Liver (tissue), 9 donors: Measurements from ENCODE around the gene SC5D. TPM values are rescaled to one million over a fixed set of nuclear protein-coding genes. Genes with fewer than 3 reads are reported as not detected.

Experiments used
- DNase-seq: peaks from one replicate; pipeline ENCODE4 v3.0.0-alpha.2; 2017; ENCODE audit warnings: low spot score
- H3K27ac ChIP-seq, 2 donors: one replicate each; pipeline ENCODE4 v1.7.0; 2013; ENCODE audit warnings: inconsistent platforms in 2 of 2, low read length in 2 of 2, control low read depth in 1 of 2, low read depth in 1 of 2, mild to moderate bottlenecking in 1 of 2
- H3K27me3 ChIP-seq, 4 donors: one replicate each; pipeline versions ENCODE4 v1.6.1 to v1.7.0; 2013; ENCODE audit warnings: low read length in 3 of 4, inconsistent platforms in 1 of 4, mild to moderate bottlenecking in 1 of 4, moderate library complexity in 1 of 4; ENCODE audit not compliant: control insufficient read depth in 4 of 4, insufficient read depth in 4 of 4
- H3K36me3 ChIP-seq, 4 donors: one replicate each; pipeline versions ENCODE4 v1.6.1 to v1.7.0; 2013; ENCODE audit warnings: low read length in 3 of 4, mild to moderate bottlenecking in 3 of 4, low read depth in 1 of 4, moderate library complexity in 1 of 4; ENCODE audit not compliant: control insufficient read depth in 4 of 4, insufficient read depth in 3 of 4
- H3K4me1 ChIP-seq, 4 donors: one replicate each; pipeline versions ENCODE4 v1.6.1 to v1.7.0; 2013; ENCODE audit warnings: low read length in 3 of 4, mild to moderate bottlenecking in 3 of 4, moderate library complexity in 1 of 4; ENCODE audit not compliant: control insufficient read depth in 4 of 4, insufficient read depth in 4 of 4
- H3K4me3 ChIP-seq, 3 donors: one replicate each; pipeline versions ENCODE4 v1.6.1 to v1.7.0; 2013; ENCODE audit warnings: low read length in 3 of 3, control low read depth in 1 of 3, low read depth in 1 of 3, mild to moderate bottlenecking in 1 of 3
- H3K9ac ChIP-seq, 2 donors: one replicate each; pipeline ENCODE4 v1.7.0; 2013; ENCODE audit warnings: low read length in 2 of 2, mild to moderate bottlenecking in 2 of 2, moderate library complexity in 2 of 2, control low read depth in 1 of 2, low read depth in 1 of 2
- H3K9me3 ChIP-seq, 4 donors: one replicate each; pipeline versions ENCODE4 v1.6.1 to v1.7.0; 2013; ENCODE audit warnings: low read length in 3 of 4; ENCODE audit not compliant: control insufficient read depth in 4 of 4
- CTCF ChIP-seq: fragments of 150-350 bp; IDR thresholded peaks from 2 replicates; pipeline ENCODE4 v1.5.1; 2017; ENCODE audit warnings: improper control_type of control experiment, low read depth, low read length; ENCODE audit not compliant: missing input control
- FOXA1 ChIP-seq: IDR thresholded peaks from 2 replicates; pipeline ENCODE4 v1.6.1; 2016; ENCODE audit warnings: antibody characterized with exemption
- FOXA2 ChIP-seq: IDR thresholded peaks from 2 replicates; pipeline ENCODE4 v1.6.1; 2016; ENCODE audit warnings: antibody characterized with exemption
- GABPA ChIP-seq, 2 donors: IDR thresholded peaks in 1 of 2; conservative IDR thresholded peaks in 1 of 2; 2 replicates each; pipeline ENCODE4 v1.6.1; 2016; ENCODE audit warnings: antibody characterized with exemption in 2 of 2, mild to moderate bottlenecking in 1 of 2, moderate library complexity in 1 of 2
- HNF4G ChIP-seq: IDR thresholded peaks from 2 replicates; pipeline ENCODE4 v1.6.1; 2016; ENCODE audit warnings: antibody characterized with exemption
- MAX ChIP-seq: IDR thresholded peaks from 2 replicates; pipeline ENCODE4 v1.6.1; 2016; ENCODE audit warnings: antibody characterized with exemption
- RAD21 ChIP-seq, 2 donors: IDR thresholded peaks; 2 replicates each; pipeline ENCODE4 v1.6.1; 2016; ENCODE audit warnings: antibody characterized with exemption in 2 of 2, mild to moderate bottlenecking in 2 of 2
- RXRA ChIP-seq, 2 donors: IDR thresholded peaks; 2 replicates each; pipeline ENCODE4 v1.6.1; 2017 to 2018; ENCODE audit warnings: antibody characterized with exemption in 2 of 2, mild to moderate bottlenecking in 1 of 2
- SP1 ChIP-seq: IDR thresholded peaks from 2 replicates; pipeline ENCODE4 v1.6.1; 2018; ENCODE audit warnings: antibody characterized with exemption, mild to moderate bottlenecking
- TAF1 ChIP-seq: conservative IDR thresholded peaks from 2 replicates; pipeline ENCODE4 v1.6.1; 2016; ENCODE audit warnings: antibody characterized with exemption, mild to moderate bottlenecking
- WGBS: extraction: QIAGEN DNeasy Blood & Tissue Kit; methylation state at CpG from one replicate; pipeline ENCODE4 v1.1.7; 2013; 5-methylcytosine and 5-hydroxymethylcytosine counted together
- polyA plus RNA-seq, 2 donors: library from polyadenylated mRNA; stranded (reverse) in 1 of 2; unstranded in 1 of 2; fragments of 200-250 nt in 1 of 2; fragments of >200 nt in 1 of 2; fragmentation: Nextera tagmentation in 1 of 2; extraction: Ambion mirVana in 1 of 2; gene quantifications; one replicate each; pipeline versions ENCODE4 v1.2.1 to v1.2.3, GENCODE V29; 2013 to 2015
- total RNA-seq, 2 donors: library from RNA; depleted of rRNA; stranded (reverse); fragments of >200 nt; gene quantifications; one replicate each; pipeline ENCODE4 v1.2.3, GENCODE V29; 2014
- TF ChIP-seq, protein P1 (sequence below): IDR thresholded peaks from 2 replicates; pipeline ENCODE4 v1.6.1; 2016; ENCODE audit warnings: antibody characterized with exemption, mild to moderate bottlenecking
- TF ChIP-seq, protein P2 (sequence below): IDR thresholded peaks from 2 replicates; pipeline ENCODE4 v1.6.1; 2016; ENCODE audit warnings: antibody characterized with exemption
- donor health status: healthy.
- donor health status: healthy.
- donor health status: healthy.
- donor health status: healthy.
- donor health status: healthy.

The SC5D gene
- total and polyA plus RNA-seq, 4 donors: 80.1 to 282 (median 153) TPM

GRCh38 chr11:121246021-121246768, 46.4 kb upstream of the SC5D start:
- no peak overlapping the region for H3K9ac ChIP-seq
- no peak overlapping the region for H3K4me3 ChIP-seq
- TF ChIP-seq CTCF (no peak), RXRA (IDR thresholded peaks at IDR 0.05) (no peak), GABPA (IDR thresholded peaks at IDR 0.05 in 1 of 2, conservative IDR thresholded peaks at IDR 0.05 in 1 of 2) (no peak), FOXA1 (no peak), RAD21 (IDR thresholded peaks at IDR 0.05) (no peak), FOXA2 (no peak), HNF4G (no peak), TAF1 (no peak), SP1 (no peak), MAX (no peak)
- TF ChIP-seq, protein P1, sequence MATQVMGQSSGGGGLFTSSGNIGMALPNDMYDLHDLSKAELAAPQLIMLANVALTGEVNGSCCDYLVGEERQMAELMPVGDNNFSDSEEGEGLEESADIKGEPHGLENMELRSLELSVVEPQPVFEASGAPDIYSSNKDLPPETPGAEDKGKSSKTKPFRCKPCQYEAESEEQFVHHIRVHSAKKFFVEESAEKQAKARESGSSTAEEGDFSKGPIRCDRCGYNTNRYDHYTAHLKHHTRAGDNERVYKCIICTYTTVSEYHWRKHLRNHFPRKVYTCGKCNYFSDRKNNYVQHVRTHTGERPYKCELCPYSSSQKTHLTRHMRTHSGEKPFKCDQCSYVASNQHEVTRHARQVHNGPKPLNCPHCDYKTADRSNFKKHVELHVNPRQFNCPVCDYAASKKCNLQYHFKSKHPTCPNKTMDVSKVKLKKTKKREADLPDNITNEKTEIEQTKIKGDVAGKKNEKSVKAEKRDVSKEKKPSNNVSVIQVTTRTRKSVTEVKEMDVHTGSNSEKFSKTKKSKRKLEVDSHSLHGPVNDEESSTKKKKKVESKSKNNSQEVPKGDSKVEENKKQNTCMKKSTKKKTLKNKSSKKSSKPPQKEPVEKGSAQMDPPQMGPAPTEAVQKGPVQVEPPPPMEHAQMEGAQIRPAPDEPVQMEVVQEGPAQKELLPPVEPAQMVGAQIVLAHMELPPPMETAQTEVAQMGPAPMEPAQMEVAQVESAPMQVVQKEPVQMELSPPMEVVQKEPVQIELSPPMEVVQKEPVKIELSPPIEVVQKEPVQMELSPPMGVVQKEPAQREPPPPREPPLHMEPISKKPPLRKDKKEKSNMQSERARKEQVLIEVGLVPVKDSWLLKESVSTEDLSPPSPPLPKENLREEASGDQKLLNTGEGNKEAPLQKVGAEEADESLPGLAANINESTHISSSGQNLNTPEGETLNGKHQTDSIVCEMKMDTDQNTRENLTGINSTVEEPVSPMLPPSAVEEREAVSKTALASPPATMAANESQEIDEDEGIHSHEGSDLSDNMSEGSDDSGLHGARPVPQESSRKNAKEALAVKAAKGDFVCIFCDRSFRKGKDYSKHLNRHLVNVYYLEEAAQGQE: no peak
- DNase-seq: no peak
- no peaks in the 10 kb centered on the region for H3K27me3 ChIP-seq
- no peaks in the 10 kb centered on the region for H3K9me3 ChIP-seq
- H3K36me3 ChIP-seq: no peaks in the 10 kb centered on the region
- H3K4me1 ChIP-seq: peaks cover 0 to 5% (median 0%) of the 10 kb centered on the region in 4 donors
- H3K27ac ChIP-seq: no peak overlapping the region
- WGBS: 92% methylated on average over 23 of the region's 23 CpGs

DNA sequence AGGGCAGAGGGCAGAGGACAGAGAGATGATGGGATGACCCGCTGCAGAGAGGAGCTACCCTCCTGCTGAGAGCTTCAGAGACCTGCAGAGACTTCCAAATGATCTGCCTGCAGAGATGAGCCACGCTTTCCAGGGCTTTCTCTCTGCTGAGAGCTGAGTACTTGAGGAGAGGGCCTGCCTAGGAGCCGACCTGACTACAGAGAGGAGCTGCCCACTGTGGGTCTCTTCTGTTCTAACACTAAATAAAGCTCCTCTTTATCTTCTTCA, 45.9 kb upstream of the SC5D start:
- Histone ChIP-seq H3K4me1 (peaks cover 0 to 1% (median 0%) of the 10 kb centered on the region in 4 donors), H3K27ac (no peak overlapping the region), H3K27me3 (no peaks in the 10 kb centered on the region), H3K4me3 (no peak overlapping the region), H3K36me3 (no peaks in the 10 kb centered on the region), H3K9ac (no peak overlapping the region), H3K9me3 (no peaks in the 10 kb centered on the region)
- TF ChIP-seq TAF1: no peak
- TF ChIP-seq GABPA (IDR thresholded peaks at IDR 0.05 in 1 of 2, conservative IDR thresholded peaks at IDR 0.05 in 1 of 2): no peak
- TF ChIP-seq, protein P2, sequence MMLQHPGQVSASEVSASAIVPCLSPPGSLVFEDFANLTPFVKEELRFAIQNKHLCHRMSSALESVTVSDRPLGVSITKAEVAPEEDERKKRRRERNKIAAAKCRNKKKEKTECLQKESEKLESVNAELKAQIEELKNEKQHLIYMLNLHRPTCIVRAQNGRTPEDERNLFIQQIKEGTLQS: no peak
- TF ChIP-seq RAD21 (IDR thresholded peaks at IDR 0.05): no peak
- TF ChIP-seq HNF4G: no peak
- no peak for TF ChIP-seq MAX
- 91% methylated on average over 3 of the region's 3 CpGs for WGBS
- no peak for DNase-seq
